ENCODE measurements around the gene DIP2A. TPM values are rescaled to one million over a fixed set of nuclear protein-coding genes. Genes with fewer than 3 reads are reported as not detected.

Gene DIP2A
- total and polyA plus RNA-seq, 2 of the 13 experiments (the other 11 are each of a cell fraction or from before 2014, with no cell fraction given) = 18.5 to 37.6 TPM

- TF ChIP-seq PCBP1 (IDR thresholded peaks at IDR 0.05; ENCODE audit: borderline replicate concordance, low read depth, low read length) (0 out of 2 replicates have a peak, but pooled peaks have one; percentile 7), ZNF883 (CRISPR knock-in tag; IDR thresholded peaks at IDR 0.05; ENCODE audit: not compliant biosample characterization) (peak; percentile 4), ZNF777 (CRISPR knock-in tag; IDR thresholded peaks at IDR 0.05) (0 out of 2 replicates have a peak, but pooled peaks have one; percentile 12), ZNF607 (CRISPR knock-in tag; IDR thresholded peaks at IDR 0.05; ENCODE audit: borderline replicate concordance) (0 out of 2 replicates have a peak, but pooled peaks have one; percentile 8), FOXJ3 (CRISPR knock-in tag; IDR thresholded peaks at IDR 0.05; ENCODE audit: borderline replicate concordance) (no peak), ZNF543 (CRISPR knock-in tag; IDR thresholded peaks at IDR 0.05) (peak; percentile 47; the same call in 1 of the 2 replicates), SOX5 (CRISPR knock-in tag; IDR thresholded peaks at IDR 0.05; ENCODE audit: borderline replicate concordance) (no peak), ZBTB43 (CRISPR knock-in tag; conservative IDR thresholded peaks at IDR 0.05) (0 out of 2 replicates have a peak, but pooled peaks have one; percentile 26), ZZZ3 (CRISPR knock-in tag; IDR thresholded peaks at IDR 0.05; ENCODE audit: borderline replicate concordance) (no peak), MZF1 (CRISPR knock-in tag; IDR thresholded peaks at IDR 0.05; ENCODE audit: borderline replicate concordance) (no peak), RELA (CRISPR knock-in tag; IDR thresholded peaks at IDR 0.05) (no peak), ZNF274 (CRISPR knock-in tag; IDR thresholded peaks at IDR 0.05) (no peak), YY1 (IDR thresholded peaks at IDR 0.05; ENCODE audit: insufficient read depth, insufficient replicate concordance, low read depth, low read length) (no peak), RAD21 (CRISPR knock-in tag; IDR thresholded peaks at IDR 0.05) (peak; percentile 64), NAIF1 (CRISPR knock-in tag; IDR thresholded peaks at IDR 0.05; ENCODE audit: borderline replicate concordance) (no peak)
Measured at GRCh38 chr21:46459024-46459355, 299 bp downstream of the DIP2A start (continued).

All from HepG2 (cell line).